AG09309 (cell line): ENCODE results near the gene FBXW4.

ENCODE experiments used
- DNase-seq: peaks from one replicate; pipeline ENCODE4 v3.0.0-alpha.2; 2010; ENCODE audit warnings: low read depth
- H3K4me3 ChIP-seq: 2 replicates; pipeline ENCODE4 v1.5.1; 2011; ENCODE audit warnings: mild to moderate bottlenecking, low read depth, low read length, moderate library complexity; ENCODE audit not compliant: control insufficient read depth
- TF ChIP-seq, protein P1 (sequence below): IDR thresholded peaks from 2 replicates; pipeline ENCODE4 v1.5.1; 2011; ENCODE audit warnings: mild to moderate bottlenecking, low read depth, low read length, inconsistent platforms; ENCODE audit not compliant: insufficient read depth, control insufficient read depth; ENCODE audit errors: missing control alignments

FBXW4 gene

DNA sequence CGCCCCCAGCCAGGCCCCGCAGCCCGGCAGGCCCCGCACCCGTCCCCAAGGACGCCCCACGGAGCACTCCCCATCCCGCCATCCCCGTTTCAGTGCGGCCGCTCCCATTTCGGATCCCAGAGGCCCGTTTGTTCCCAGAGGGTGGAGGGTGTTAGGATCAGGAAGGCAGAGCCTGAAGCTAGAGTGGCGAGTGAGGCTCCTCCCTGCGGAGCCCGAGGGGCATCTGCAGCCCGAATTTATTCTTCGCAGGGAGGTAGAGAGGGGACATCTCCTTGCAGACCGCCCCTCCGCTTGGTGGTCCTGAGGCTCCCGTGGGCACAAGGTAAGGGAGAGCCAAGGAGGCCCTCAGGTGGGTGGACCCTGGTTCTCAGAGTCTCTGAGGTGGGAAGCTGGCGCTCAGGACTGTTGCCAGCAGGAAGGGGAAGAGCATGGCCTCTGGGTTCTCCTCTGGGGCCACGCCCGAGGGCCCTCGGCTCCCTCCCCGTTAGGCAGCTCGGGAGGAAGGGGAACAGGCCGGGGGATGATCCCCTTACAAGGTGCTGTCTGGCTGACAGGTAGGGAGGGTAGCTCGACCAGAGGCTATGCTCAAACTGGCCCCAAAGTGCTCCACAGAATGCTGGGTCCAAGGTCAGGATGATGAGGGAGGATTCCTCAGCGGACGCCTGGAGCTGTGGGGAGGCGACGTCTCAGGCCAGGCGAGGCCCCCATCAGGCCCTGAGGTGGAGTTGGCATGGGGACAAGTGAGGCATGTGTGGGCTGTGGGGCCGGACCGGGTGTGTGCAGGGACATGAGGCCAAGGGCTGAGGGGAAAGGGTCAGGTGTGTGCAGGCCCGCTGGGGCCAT, 124.3 kb downstream of the FBXW4 start:
- H3K4me3 ChIP-seq: peak overlapping the region; percentile 70
- DNase-seq: no peak
- TF ChIP-seq, protein P1, sequence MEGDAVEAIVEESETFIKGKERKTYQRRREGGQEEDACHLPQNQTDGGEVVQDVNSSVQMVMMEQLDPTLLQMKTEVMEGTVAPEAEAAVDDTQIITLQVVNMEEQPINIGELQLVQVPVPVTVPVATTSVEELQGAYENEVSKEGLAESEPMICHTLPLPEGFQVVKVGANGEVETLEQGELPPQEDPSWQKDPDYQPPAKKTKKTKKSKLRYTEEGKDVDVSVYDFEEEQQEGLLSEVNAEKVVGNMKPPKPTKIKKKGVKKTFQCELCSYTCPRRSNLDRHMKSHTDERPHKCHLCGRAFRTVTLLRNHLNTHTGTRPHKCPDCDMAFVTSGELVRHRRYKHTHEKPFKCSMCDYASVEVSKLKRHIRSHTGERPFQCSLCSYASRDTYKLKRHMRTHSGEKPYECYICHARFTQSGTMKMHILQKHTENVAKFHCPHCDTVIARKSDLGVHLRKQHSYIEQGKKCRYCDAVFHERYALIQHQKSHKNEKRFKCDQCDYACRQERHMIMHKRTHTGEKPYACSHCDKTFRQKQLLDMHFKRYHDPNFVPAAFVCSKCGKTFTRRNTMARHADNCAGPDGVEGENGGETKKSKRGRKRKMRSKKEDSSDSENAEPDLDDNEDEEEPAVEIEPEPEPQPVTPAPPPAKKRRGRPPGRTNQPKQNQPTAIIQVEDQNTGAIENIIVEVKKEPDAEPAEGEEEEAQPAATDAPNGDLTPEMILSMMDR: no peak

DNA sequence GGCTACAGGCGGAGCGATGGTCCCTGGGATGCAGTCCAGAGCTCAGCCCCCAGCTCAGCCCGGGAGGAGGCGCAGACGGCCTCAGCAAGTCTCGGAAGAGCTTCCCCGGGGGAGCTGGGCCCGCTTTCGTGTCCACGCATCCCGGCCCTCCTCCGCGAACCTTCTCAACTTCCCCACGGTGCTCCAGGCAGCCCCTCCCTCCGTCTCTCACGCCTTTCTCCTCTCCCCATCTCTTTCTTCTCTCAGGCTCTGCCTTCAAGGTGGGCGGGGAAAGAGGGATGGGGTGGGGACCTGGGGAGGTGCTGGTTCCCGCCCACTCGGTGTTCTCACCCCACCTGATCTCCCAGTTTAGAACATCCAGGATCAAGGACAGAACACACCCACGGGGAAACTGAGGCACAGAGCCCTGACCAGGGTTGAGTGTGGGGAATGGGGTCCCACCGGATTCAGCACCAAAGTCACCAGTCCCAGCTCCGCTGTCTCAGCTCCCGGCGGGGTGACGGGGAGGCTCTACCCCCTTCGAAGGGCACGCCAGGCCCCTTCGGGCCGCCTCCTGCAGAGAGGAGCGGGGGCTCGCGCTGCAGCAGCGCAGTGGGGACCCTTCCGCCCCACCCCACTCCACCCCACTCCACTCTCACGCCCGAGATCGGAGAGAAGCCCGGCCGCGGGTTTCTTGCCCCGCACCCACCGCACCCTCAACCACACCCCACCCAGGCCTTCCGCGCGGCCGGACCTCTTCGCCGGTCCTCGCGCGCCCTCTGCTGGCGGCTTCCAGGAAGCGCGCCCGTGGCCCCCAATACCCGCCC, 125.1 kb downstream of the FBXW4 start:
- peak overlapping the region; percentile 70 for H3K4me3 ChIP-seq
- TF ChIP-seq, protein P1: peak; percentile 65
- no peak for DNase-seq

DNA sequence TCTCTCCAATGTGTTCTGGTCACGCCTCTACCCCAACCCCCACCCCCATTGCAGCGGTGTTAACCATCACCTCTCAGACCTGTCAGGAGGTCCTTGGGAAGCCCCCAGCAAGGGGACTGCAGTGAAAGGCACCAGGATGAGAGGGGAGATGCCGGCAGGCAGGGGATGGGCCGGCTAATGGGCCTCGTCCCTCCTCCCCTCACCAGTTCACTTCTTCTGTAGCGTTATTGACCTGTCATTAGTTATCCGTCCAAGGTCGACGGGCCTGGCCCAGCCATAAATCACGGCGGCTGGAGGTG, 125.7 kb downstream of the FBXW4 start:
- H3K4me3 ChIP-seq: no peak overlapping the region
- DNase-seq: no peak
- TF ChIP-seq, protein P1: no peak

DNA sequence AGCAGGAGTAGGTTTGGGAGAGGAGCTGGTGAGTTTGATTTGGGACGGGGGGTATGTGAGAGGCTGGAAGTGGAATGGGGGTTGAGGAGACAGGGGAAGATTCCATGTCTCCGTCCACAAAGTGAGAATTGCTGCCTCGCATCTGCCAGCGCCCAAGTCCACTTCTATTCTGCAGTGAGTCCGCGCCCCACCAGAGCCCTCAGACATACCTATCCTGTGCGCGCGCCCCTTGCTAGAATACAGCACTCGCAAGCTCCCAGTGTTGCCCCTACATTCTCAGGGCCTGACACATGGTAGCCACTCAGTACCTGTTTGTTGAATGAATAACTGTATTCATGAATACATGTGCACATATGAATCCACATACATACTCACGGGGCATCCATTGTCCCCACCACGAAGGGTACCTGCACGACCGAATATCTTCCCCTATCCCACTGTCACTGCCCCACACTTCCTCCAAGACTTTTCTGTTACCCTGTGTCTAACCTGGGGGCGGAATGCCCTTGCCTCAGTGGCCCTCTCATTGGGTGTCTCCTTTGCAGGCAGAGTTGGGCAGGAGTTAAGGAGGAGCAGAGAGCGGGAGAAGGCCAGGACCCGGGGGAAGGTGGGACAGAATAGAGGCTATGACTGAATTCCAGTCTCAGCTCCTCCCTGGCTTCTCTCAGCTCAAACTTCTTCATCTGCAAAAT, 126.8 kb downstream of the FBXW4 start:
- H3K4me3 ChIP-seq: no peak overlapping the region
- DNase-seq: no peak
- TF ChIP-seq, protein P1: no peak

DNA sequence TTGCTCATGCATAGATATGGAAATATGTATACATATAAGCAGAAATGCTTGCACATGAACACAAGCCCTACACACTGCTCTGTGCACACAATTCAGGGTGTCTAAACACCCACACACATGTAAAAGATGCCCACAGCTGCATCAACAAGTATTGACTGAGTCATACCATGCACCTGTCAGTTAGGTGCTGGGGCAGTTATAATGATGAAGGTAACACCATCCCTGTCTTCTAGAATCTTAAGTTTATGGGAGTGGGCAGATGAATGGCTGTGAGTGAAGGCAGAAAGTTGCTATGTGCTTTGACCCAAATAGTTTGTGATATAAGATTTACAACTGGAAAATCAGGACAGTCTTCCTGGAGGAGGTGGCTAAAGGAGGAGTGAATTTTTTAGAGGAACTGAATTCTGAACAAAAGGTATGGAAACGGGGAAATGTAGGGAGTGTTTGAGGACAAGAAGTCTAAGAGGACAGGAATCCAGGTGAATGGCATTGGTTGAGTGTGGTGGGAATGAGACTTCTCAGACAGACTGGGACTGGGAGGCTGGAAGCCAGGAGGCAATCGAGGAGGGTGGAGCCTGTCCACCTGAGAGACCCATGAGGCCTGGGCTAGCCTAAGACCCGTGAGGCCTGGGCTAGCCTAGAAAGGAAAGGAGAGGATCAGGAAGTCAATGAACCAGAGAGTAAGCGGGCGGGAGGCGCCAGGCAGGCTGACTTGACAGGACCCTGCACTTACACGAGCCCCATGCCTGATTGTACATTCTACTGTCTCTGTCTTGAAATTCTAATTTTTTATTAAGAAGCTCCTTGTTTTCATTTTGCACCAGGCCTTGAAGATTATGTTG, 127.6 kb downstream of the FBXW4 start:
- DNase-seq: no peak
- no peak overlapping the region for H3K4me3 ChIP-seq
- TF ChIP-seq, protein P1: no peak
